Stimulated activated naive CD4-positive, alpha-beta T cell treated with Interleukin-2 at 50 U/mL for 16 hours (primary cell): ENCODE data around the gene EPHA4.

ENCODE experiments used
- DNase-seq: peaks from one replicate; lab custom pipeline; 2025; lab: John Stamatoyannopoulos, UW

Gene EPHA4

DNA sequence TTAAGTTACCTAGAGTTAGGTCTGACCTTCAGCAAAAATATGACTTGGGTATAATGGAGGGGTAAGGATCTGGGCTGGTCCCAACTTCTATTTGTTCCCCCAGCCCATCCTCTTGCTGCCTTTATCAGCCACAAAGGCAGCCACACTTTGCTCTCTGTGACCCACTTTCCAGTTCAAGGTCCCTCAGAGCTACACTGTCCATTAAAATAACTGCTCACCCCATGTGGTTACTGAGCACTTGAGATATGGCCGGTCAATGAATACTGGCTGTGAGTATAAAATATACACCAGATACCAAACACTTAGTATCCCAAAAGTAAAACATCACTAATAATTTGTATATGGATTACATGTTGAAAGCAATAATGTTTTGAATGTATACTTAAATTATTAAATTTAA is 67.2 kb downstream of the EPHA4 start:
- DNase-seq = peak; percentile 2

GRCh38 chr2:221503965-221504364 is 68.1 kb downstream of the EPHA4 start:
- DNase-seq = no peak

DNA sequence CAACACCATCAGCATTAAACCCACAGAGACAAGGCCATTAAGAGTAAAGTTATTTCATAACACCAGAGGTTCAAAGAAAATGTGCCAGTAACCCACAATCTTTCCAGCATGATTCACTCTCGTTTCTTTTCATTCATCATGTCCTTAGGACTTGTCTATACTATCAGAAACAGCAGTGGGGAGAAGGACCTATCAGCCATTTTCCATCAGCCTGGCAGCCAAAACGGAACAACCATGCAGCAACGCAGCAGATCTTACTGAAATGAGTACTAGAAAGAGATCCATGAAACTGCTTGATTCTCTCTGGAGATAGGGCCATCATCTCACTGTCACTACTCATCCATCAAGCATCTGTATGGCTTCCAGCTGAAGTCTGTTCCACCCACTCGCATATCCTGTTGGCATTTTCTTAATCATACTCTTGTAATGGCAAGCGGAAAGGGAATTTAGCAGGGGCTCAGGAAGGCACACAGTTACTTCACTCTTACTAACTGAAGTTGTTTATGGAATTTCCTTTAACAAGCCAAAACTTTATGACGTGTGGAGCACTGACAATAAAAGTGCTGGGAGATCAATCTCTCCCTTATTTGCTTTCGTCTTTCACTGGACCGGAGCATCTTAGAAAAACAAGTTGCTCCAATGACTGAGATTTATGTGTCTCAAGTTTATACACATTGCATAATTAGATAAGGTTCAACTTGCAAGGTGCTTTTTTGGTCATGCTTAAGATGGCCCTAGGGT is 69.7 kb downstream of the EPHA4 start:
- DNase-seq = peak; percentile 4

DNA sequence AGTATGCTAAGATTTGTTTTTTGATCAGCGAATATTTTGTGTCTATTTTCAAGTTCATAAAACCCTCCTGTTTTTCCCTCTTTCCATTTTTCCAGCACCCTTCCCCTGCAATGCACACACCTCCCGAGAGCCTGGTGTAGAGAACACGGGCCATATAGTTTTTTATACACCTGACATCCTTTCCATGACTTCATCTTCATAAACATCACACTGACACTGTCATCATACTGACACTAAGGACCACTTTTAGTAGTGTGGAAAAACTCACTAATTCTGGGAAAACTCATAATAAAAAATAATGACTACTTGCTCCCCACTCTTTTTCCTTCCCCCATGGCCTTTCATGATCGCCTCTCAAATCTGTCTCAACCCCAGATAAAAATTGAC is 70.2 kb downstream of the EPHA4 start:
- no peak for DNase-seq

GRCh38 chr2:221501210-221501882 is 70.8 kb downstream of the EPHA4 start:
- DNase-seq = no peak

DNA sequence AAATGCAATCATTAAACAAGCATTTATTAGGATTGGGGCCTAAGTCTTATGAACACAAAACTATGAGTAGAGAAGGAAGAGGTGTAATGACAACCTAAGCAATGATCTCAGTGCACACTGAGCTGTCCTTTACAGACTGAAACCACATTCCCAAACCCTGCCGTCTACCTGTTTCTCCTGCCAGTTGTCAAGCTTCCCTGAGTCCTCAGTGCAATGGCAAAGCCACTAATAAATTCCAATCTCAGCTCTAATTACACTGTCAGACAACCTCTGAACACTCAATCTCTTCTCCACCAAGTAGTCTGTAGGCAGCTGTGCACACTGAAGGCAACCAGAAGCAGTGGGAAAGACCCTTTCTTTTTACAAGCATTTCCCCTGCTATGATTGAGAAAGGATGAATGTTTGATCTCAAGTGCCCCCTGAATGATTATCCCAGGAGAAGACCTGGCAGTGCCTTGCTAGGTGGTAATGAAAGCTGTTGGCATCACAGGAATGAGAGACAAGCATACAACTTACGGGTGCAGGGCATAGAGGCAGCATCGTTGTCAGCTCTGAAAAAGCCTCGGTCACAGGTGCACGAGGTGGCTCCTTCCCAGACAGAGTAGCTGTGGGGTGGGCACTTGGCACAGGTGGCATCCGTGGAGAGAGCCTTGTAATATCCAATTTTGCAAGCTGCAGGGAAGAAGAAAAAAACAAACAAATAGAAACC is 71.4 kb downstream of the EPHA4 start:
- DNase-seq = no peak

DNA sequence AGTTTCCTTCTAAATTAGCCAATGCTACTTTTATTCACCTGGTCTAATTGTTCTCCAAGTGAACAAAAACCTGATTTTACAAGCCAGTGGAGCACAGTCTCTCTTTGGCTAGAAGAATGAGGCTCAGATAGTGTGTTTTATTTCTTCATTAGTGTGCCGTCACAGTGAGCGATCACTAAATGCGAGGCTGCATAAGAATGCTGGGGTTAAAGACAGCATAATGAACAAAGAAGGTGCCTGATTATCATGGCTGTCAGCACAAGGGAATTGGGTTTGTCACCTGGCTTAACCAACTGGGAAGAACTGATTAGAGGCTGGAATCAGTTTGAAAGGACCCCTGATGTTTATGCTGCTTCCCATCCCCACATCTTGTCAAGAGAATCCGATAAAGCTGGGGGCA is 76.4 kb downstream of the EPHA4 start:
- no peak for DNase-seq

- DNase-seq = no peak
Observed at GRCh38 chr2:221494556-221494955, 77.5 kb downstream of the EPHA4 start.

DNA sequence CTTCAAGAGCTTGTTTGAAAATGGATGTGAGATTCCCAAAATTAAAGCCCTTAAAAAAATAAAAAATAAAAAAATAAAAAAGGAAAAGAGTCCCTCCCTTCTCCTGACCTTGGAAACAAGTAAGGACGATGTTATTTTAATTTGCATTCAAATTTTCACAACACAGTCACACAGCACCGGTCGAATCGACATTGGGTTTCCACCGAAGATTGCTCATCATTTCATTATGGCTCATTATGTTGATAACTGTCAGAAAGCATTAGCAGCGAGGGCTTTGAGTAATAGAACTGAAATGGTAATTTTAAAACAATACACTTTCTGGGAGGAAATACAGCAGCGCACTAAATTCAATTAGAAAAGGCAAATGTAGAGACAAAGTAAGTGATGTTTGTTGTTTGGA is 78.7 kb downstream of the EPHA4 start:
- DNase-seq = no peak

DNA sequence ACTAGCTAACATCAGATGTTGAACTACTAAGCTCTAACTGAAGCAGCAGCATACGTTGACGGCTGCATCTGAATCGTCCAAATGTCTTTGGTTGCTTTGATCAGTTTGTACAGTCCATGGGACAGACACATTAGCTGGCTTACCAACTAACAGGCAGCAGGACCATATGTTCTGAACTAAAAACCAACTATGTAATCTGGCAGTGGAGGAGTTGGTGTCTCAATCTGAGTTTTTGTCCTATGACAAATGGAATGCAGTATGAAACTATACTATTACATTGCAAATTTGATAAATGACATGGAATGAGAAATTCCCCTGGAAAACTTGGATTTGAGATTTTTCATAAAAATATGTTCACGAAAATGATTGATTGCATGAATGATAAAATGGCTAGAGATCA is 79.5 kb downstream of the EPHA4 start:
- DNase-seq = no peak

DNA sequence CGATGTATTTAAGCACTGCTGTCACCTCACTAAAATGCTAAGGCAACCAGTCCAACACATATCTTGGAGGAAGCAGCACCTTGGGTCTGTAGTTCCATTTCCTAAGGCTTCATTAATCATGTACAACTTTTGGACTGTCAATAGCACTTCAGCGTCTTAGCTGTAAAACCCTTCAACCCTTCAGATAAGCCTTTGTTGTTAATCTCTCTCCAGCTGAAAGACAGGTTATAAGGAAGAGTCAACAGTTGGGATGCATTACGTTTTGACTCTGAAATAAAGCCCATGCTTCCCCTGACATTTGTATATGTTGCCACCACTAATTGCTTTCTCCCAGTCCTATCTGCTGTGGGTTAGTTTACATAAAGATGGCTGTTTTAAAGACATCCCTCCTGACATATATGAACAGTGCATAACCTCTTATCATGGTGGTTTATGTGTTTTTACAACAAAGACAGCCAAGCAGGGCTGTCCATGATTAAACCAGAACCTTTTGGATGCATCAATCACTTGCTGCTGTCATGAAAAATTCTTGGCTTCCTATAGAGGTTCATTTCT is 81.5 kb downstream of the EPHA4 start:
- no peak for DNase-seq

DNA sequence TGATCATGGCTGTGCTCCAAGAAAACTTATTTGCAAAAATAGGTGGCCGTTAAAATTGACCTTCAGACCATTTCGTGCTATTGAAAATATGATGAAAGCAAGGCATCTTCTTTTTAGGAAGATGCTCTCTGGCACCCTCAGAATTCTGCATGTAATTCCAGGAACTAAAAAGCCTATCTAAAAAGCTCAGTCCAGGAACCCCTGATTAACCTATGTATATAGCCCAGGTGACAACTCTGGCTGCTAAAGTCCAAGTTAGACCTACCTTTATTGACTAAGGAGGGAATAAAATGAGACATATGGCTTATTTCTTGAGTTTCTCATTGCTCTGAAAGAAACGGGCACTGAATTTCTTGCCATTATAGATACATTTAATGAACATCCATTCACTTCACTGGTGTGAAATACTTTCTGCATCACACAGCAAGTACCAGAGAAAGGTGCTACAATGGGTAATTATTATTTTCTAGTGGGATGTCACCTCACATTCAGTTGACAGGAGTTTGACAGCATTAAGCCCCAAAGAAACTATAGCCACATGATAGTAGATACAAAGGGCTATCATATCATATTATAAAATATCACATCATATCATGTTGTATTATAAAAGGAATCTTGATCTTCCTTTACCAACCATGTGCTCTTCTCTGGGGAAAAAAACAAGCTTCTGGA is 83.8 kb downstream of the EPHA4 start:
- DNase-seq = no peak

GRCh38 chr2:221486106-221486505 is 86.0 kb downstream of the EPHA4 start:
- no peak for DNase-seq

DNA sequence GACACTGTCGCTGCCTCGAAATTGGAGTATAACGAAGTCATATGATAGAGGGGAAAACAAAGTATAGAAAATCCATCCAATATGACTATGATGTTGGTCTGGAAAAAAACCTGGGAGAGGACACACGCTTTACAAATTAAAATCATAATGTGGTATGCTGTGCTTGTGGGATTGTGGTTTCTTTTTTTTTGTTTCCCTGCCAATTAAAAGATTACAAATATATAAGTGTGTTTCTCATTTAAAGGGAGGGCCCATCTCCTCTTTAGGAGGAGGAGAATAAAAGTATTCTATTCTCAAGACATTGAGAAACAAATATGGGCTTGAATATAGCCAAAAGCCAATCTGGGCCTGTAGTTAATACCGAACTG is 86.6 kb downstream of the EPHA4 start:
- DNase-seq = no peak

DNA sequence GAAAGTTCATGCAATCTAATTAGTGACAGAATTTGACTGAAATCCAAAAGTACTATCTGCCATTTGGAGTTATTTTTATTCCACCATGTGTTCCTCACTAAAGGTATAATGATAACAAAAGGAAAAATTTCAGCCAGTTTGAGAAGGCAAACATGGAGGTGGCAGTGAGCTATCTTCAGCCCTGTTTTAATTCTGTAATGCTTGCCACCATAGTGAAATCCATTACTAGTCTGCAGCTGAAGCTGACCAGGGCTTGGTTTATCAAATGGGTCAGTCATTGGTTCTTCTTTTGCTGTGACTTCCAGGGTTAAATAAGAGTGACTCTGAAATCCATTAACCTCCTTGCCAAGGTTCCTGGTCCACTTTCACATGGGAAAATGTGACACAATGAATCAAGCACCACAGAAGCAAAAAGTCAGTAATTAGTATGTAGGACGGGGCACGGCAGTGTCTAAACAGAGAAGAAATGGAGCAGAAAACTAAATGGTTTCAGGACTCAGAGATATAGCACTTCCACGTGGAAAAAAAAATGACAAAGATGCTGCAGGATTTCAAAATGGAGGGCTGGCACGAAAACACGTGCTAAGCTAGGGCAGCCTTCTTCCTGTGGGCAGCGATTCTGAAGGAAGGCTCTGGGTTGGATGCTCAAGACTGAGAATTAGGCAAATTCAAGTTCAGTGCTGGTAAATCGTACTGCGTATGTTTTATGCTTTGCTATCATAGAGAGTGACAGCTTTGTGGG is 87.2 kb downstream of the EPHA4 start:
- DNase-seq = no peak

- DNase-seq = no peak
Observed at GRCh38 chr2:221482666-221483455, 89.2 kb downstream of the EPHA4 start.

GRCh38 chr2:221480821-221481220 is 91.3 kb downstream of the EPHA4 start:
- no peak for DNase-seq

DNA sequence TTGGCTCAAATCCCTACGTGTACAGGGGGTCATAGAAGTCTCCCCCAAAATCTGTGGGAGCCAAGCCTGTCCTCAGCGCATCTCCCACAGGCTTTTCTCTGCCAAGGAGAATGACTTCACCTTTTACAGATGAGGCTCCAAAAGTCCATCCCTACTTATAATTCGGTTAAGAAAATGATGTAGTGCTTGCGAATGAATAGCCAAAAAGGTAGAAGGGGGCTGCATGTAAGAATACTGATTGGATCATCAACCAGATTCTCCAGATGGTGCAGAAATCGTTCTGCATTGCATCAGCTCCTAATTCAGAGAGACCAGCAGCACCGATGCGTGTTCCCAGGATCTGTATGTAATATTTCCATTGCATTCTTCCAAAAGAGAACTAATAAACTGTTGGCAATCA is 91.9 kb downstream of the EPHA4 start:
- no peak for DNase-seq

- no peak for DNase-seq
Observed at GRCh38 chr2:221478485-221478863, 93.6 kb downstream of the EPHA4 start.

GRCh38 chr2:221477714-221478484 is 94.2 kb downstream of the EPHA4 start:
- DNase-seq = no peak
